ENCODE measurements around the gene CERS6. TPM values are rescaled to one million over a fixed set of nuclear protein-coding genes. Genes with fewer than 3 reads are reported as not detected.

CERS6 gene
- polyA plus RNA-seq, 1 donor (not counting 4 experiments of a cell fraction or from before 2014, with no cell fraction given), result 19.5 TPM

- Histone ChIP-seq H2AFZ (ENCODE audit: control insufficient read depth, low read length) (no peak overlapping the region), H4K20me1 (ENCODE audit: control insufficient read depth, extremely low read depth, insufficient read depth, low read length) (no peaks in the 10 kb centered on the region), H3K9ac (ENCODE audit: control insufficient read depth, extremely low read depth, insufficient read depth, low read length) (no peak overlapping the region), H3K9me3 (ENCODE audit: control insufficient read depth, low read depth, low read length) (no peaks in the 10 kb centered on the region), H3K4me3 (ENCODE audit: control insufficient read depth in 2 of 3, extremely low read depth in 1 of 3, insufficient read depth in 2 of 3, low read depth in 1 of 3, low read length in 3 of 3) (no peak overlapping the region), H3K9me1 (ENCODE audit: control insufficient read depth, extremely low read depth, insufficient read depth, low read length) (no peaks in the 10 kb centered on the region), H3K4me1 (ENCODE audit: control insufficient read depth, extremely low read depth, insufficient read depth, low read length) (peaks cover 11% of the 10 kb centered on the region), H3K27ac (ENCODE audit: control insufficient read depth, insufficient read depth, low read length) (no peak overlapping the region), H3K79me2 (ENCODE audit: control insufficient read depth, insufficient read depth, low read length) (peaks cover 3% of the 10 kb centered on the region), H3K36me3 (ENCODE audit: control insufficient read depth in 2 of 2, extremely low read depth in 1 of 2, insufficient read depth in 2 of 2, low read length in 2 of 2) (no peaks in the 10 kb centered on the region), H3K4me2 (ENCODE audit: control insufficient read depth, extremely low read depth, insufficient read depth, low read depth, low read length) (no peak overlapping the region), H3K27me3 (ENCODE audit: control insufficient read depth, extremely low read depth, insufficient read depth, low read length) (no peaks in the 10 kb centered on the region)
- DNase-seq (ENCODE audit: low read depth, low spot score) (no peak), FAIRE-seq (no peak)
- TF ChIP-seq CTCF (optimal IDR thresholded peaks at IDR 0.05 in 1 of 3, IDR thresholded peaks at IDR 0.05 in 1 of 3, conservative IDR thresholded peaks at IDR 0.05 in 1 of 3; ENCODE audit: extremely low read depth in 1 of 3, insufficient read depth in 2 of 3, low read length in 3 of 3), result no peak
- no peak for TF ChIP-seq EZH2 (IDR thresholded peaks at IDR 0.05; ENCODE audit: low read length)
- dilution Hi-C loops (cut with MboI; ENCODE audit: extremely low pct_ligation_motif_present, low sequenced_read_pairs), result no loop called here
Measured at GRCh38 chr2:168667156-168667555, 211.1 kb downstream of the CERS6 start.

GRCh38 chr2:168669151-168669550, 213.1 kb downstream of the CERS6 start:
- H3K4me2 ChIP-seq (ENCODE audit: control insufficient read depth, extremely low read depth, insufficient read depth, low read depth, low read length), result no peak overlapping the region
- no peak for TF ChIP-seq CTCF (optimal IDR thresholded peaks at IDR 0.05 in 1 of 3, IDR thresholded peaks at IDR 0.05 in 1 of 3, conservative IDR thresholded peaks at IDR 0.05 in 1 of 3; ENCODE audit: extremely low read depth in 1 of 3, insufficient read depth in 2 of 3, low read length in 3 of 3)
- TF ChIP-seq EZH2 (IDR thresholded peaks at IDR 0.05; ENCODE audit: low read length), result no peak
- H2AFZ ChIP-seq (ENCODE audit: control insufficient read depth, low read length), result no peak overlapping the region
- H3K27ac ChIP-seq (ENCODE audit: control insufficient read depth, insufficient read depth, low read length), result no peak overlapping the region
- no peaks in the 10 kb centered on the region for H3K36me3 ChIP-seq (ENCODE audit: control insufficient read depth in 2 of 2, extremely low read depth in 1 of 2, insufficient read depth in 2 of 2, low read length in 2 of 2)
- H3K27me3 ChIP-seq (ENCODE audit: control insufficient read depth, extremely low read depth, insufficient read depth, low read length), result no peaks in the 10 kb centered on the region
- no peaks in the 10 kb centered on the region for H3K9me3 ChIP-seq (ENCODE audit: control insufficient read depth, low read depth, low read length)
- H3K9me1 ChIP-seq (ENCODE audit: control insufficient read depth, extremely low read depth, insufficient read depth, low read length), result no peaks in the 10 kb centered on the region
- FAIRE-seq (no peak), DNase-seq (ENCODE audit: low read depth, low spot score) (no peak)
- peaks cover 11% of the 10 kb centered on the region for H3K4me1 ChIP-seq (ENCODE audit: control insufficient read depth, extremely low read depth, insufficient read depth, low read length)
- no peak overlapping the region for H3K4me3 ChIP-seq (ENCODE audit: control insufficient read depth in 2 of 3, extremely low read depth in 1 of 3, insufficient read depth in 2 of 3, low read depth in 1 of 3, low read length in 3 of 3)
- dilution Hi-C loops (cut with MboI; ENCODE audit: extremely low pct_ligation_motif_present, low sequenced_read_pairs), result no loop called here
- H3K79me2 ChIP-seq (ENCODE audit: control insufficient read depth, insufficient read depth, low read length), result peaks cover 3% of the 10 kb centered on the region
- no peaks in the 10 kb centered on the region for H4K20me1 ChIP-seq (ENCODE audit: control insufficient read depth, extremely low read depth, insufficient read depth, low read length)
- no peak overlapping the region for H3K9ac ChIP-seq (ENCODE audit: control insufficient read depth, extremely low read depth, insufficient read depth, low read length)
